Natural killer cell treated with Interleukin-12 subunit alpha and Interleukin-12 subunit beta and Interleukin-15 and Interleukin-18, amount 100 ng/mL, for 72 hours (primary cell): Measurements from ENCODE around the gene PHACTR2. TPM values are rescaled to one million over a fixed set of nuclear protein-coding genes. Genes with fewer than 3 reads are reported as not detected.
"Not testable (repeated sequence)": the region's sequence is repeated elsewhere in the genome, so short reads cannot be mapped to it uniquely, and the experiment has no call there.

Source experiments
- ATAC-seq, 2 donors: fragments of 150-1000 bp; cut with Tn5 transposase in 1 of 2; sonication (Bioruptor Pico), chemical (Tn5 transposase) in 1 of 2; 2 replicates each; pipeline ENCODE4 v1.10.0; 2021
- DNase-seq: peaks from one replicate; pipeline ENCODE4 v3.0.0; 2022; ENCODE audit warnings: low spot score
- H3K27ac Mint-ChIP-seq, 2 donors: 1 replicate in 1 of 2; 2 replicates in 1 of 2; pipeline ENCODE4 v1.8.0; 2022; ENCODE audit warnings: mixed read lengths in 2 of 2, mild to moderate bottlenecking in 1 of 2, moderate library complexity in 1 of 2
- H3K27me3 Mint-ChIP-seq, 2 donors: 1 replicate in 1 of 2; 2 replicates in 1 of 2; pipeline ENCODE4 v1.8.0; 2022; ENCODE audit warnings: mixed read lengths in 2 of 2
- H3K36me3 Mint-ChIP-seq: one replicate; pipeline ENCODE4 v1.8.0; 2022; ENCODE audit warnings: mixed read lengths
- H3K4me1 Mint-ChIP-seq, 2 donors: 1 replicate in 1 of 2; 2 replicates in 1 of 2; pipeline ENCODE4 v1.8.0; 2022; ENCODE audit warnings: low read depth in 2 of 2, mixed read lengths in 2 of 2, mild to moderate bottlenecking in 1 of 2
- H3K4me3 Mint-ChIP-seq: one replicate; pipeline ENCODE4 v1.8.0; 2022; ENCODE audit warnings: mixed read lengths
- H3K9me3 Mint-ChIP-seq: 2 replicates; pipeline ENCODE4 v1.8.0; 2022; ENCODE audit warnings: mixed read lengths
- total RNA-seq, 2 donors: library from RNA; stranded (reverse); gene quantifications; one replicate each; pipeline ENCODE4 v1.2.3, GENCODE V29; 2022

Gene PHACTR2
- total RNA-seq: 10 to 100 TPM; 19.9 to 23.6 TPM

DNA sequence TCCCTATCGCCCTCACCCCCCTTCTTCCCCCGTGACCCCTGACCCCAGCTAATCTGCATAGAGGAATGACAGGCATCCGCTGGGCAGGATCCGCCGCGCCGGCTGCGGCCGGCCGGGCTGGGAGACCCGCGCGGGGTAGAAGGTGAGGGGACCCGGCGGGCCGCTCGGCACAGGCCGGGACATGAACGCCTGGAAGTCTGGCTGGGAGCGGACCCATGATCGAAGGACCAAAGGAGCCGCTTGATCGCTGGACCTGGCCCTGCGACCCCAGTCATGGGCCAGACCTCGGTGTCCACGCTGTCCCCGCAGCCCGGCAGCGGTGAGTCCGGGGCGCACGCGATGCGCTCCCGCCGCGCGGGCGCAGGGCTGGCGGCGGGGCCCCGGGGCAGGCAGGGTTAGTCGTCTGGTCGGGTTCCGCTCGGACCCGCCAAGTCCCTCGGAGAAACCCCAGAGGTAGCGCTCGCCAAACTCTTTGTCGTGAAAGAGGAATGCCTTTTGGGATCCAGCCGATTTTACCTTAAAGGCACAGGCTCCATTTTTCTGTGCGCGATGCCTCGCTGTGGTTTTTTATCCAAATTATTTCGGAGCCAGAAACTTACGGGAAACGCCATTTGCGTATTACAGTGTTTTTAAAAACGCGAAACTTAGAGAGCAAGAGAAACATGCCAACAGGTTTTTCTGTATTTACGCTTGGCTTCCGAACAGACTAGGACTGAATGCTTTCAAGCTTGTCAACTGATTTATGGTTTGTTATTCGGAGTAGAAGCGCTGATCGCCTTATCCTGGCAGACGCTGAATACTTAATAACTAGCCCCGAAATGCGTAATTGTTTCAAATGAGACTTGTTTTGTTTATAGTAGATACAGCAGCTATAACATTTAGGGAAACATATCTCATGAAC, at the start of gene PHACTR2:
PHACTR2 (plus strand) TSS at position 75 of the 901 bp plus-strand sequence; CDS start at position 274, 199 bp downstream.
- H3K4me1 Mint-ChIP-seq: peaks cover 13 to 14% of the 10 kb centered on the region in 2 donors
- peaks cover 6% of the 10 kb centered on the region in 2 donors for H3K27me3 Mint-ChIP-seq
- peak within 1 kb of the TSS in 1 of 2 donors; percentile 63 for H3K27ac Mint-ChIP-seq
- peaks cover 10% of the 10 kb centered on the region for H3K36me3 Mint-ChIP-seq
- no peaks in the 10 kb centered on the region for H3K9me3 Mint-ChIP-seq
- DNase-seq (peak; percentile 75), ATAC-seq (peak; percentile 94 to 95)
- peak within 1 kb of the TSS; percentile 81 for H3K4me3 Mint-ChIP-seq

DNA sequence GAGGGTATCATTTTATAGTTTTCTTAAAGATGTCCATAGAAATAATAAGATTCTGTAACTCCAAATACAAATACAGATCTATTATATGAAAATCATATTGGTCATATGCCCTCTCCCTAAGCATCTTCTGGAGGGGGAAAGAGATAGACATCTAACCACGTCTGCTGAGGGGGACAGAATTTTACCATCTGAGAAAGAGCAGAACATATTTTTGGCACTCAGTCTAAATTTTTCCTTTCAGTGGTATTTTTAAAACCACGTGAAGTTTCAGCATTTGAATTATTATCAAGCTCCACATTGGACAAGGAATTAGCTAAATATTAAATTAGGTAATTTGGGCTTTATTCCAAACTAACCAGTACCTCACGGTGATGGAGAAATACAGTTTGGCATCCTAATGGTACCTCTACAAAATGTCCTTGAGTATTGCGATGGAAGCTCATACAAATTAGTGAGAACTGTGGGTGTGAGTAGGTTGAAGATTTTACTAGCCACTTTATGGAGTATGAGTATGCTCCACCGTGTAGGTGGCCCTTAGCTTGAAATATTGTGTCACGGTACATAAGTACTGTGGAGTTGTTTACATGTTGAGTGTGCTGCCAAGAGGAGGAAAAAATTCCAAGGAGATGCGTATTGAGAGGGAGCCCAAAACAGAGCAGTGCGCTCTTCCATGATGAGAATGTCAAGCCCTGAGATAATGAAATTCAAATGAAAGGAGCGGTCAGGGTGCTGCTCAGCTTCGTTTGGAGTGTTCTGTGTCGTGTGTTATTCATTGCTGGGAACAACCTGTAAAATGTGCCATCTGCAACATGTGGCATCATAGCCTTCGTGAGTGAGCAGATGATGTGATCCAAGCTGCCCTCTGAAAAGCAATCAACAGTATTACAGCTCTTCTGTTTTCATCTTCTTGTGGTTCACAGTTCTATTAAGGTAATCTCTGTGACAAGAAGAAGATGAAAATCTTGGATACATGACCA, 48.4 kb upstream of the PHACTR2 start:
- Mint-ChIP-seq H3K4me1 (peaks cover 7 to 14% of the 10 kb centered on the region in 2 donors), H3K4me3 (no peak overlapping the region), H3K36me3 (no peaks in the 10 kb centered on the region), H3K9me3 (no peaks in the 10 kb centered on the region), H3K27me3 (no peaks in the 10 kb centered on the region), H3K27ac (no peak overlapping the region)
- ATAC-seq: no peak
- DNase-seq: no peak

DNA sequence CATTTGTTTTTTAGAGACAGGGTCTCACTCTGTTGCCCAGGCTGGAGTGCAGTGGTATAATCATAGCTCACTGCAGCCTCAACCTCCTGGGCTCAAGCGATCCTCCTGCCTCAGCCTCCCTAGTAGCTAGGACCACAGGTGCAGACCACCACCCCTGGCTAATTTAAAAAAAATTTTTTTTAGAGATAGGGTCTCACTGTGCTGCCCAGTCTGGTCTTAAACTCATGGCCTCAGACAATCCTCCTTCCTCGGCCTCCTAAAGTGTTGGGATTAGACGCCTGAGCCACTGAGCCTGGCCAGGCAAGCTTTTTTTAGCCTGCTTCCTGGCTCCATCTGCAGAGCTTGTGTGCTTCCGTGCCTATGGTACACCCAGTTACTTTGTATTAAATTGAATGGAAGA, 46.6 kb upstream of the PHACTR2 start:
- not testable (repeated sequence) for ATAC-seq, DNase-seq, H3K4me3 Mint-ChIP-seq, H3K27ac Mint-ChIP-seq, H3K27me3 Mint-ChIP-seq, H3K36me3 Mint-ChIP-seq, H3K9me3 Mint-ChIP-seq
- H3K4me1 Mint-ChIP-seq: peaks cover 5 to 17% of the 10 kb centered on the region in 2 donors

DNA sequence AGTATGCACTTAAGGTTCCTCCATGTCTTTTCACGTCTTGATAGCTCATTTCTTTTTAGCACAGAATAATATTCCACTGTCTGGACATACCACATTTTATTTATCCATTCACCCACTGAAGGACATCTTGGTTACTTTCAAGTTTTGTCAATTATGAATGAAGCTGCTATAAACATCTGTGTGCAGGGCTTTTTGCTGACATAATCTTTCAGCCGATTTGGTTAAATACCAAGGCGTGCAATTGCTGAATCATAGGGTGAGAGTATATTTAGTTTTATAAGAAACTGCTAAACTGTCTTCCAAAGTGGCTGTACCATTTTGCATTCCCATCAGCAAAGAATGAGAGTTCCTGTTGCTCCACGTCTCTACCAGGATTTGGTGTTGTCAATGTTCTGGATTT, 44.9 kb upstream of the PHACTR2 start:
- H3K36me3 Mint-ChIP-seq: no peaks in the 10 kb centered on the region
- peaks cover 8 to 13% of the 10 kb centered on the region in 2 donors for H3K4me1 Mint-ChIP-seq
- DNase-seq: no peak
- no peaks in the 10 kb centered on the region for H3K9me3 Mint-ChIP-seq
- no peak overlapping the region for H3K4me3 Mint-ChIP-seq
- no peak for ATAC-seq
- no peak overlapping the region for H3K27ac Mint-ChIP-seq
- no peaks in the 10 kb centered on the region for H3K27me3 Mint-ChIP-seq

DNA sequence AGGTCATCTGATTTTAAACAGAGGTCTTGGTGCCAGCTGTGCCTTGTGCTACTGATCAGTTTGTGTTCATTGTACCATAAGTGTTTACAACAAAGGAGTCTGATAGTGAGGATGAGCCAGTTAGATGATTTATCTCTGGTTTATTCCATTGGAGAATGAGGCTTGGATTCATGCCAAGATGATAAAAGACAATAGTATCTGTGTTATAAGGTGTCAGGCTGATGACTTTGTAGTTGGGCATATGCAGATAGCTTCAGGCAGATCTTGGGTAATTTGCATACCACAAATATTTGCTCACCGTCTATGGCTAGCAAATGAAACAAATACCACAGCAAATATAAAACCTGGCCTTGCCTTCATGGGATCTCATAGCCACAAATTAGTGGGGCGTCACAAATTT, 43.3 kb upstream of the PHACTR2 start:
- H3K36me3 Mint-ChIP-seq: no peaks in the 10 kb centered on the region
- H3K27ac Mint-ChIP-seq: no peak overlapping the region
- H3K4me3 Mint-ChIP-seq: no peak overlapping the region
- DNase-seq (no peak), ATAC-seq (no peak)
- no peaks in the 10 kb centered on the region for H3K27me3 Mint-ChIP-seq
- peaks cover 6% of the 10 kb centered on the region in 2 donors for H3K4me1 Mint-ChIP-seq
- H3K9me3 Mint-ChIP-seq: no peaks in the 10 kb centered on the region

DNA sequence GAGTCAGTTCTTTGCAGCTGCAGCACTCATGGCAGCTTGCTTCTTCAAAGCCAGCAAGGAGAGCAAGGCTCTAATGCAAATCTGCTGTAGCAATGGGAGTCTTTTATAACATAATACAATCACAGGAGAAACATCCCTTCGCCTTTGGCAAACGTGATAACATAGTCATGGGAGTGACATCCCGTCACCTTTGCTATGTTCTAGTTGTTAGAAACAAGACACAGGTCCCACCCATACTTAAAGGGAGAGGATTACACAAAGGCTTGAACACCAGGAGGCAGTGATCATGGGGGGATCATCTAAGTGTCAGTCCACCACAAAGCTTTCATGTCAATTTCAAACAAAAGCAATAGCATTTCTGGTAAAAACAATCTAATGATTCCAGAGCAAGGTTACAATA, 40.1 kb upstream of the PHACTR2 start:
- ATAC-seq (no peak), DNase-seq (no peak)
- Mint-ChIP-seq H3K9me3 (no peaks in the 10 kb centered on the region), H3K36me3 (no peaks in the 10 kb centered on the region), H3K27me3 (no peaks in the 10 kb centered on the region), H3K4me3 (no peak overlapping the region), H3K27ac (no peak overlapping the region), H3K4me1 (peaks cover 3 to 6% of the 10 kb centered on the region in 2 donors)

DNA sequence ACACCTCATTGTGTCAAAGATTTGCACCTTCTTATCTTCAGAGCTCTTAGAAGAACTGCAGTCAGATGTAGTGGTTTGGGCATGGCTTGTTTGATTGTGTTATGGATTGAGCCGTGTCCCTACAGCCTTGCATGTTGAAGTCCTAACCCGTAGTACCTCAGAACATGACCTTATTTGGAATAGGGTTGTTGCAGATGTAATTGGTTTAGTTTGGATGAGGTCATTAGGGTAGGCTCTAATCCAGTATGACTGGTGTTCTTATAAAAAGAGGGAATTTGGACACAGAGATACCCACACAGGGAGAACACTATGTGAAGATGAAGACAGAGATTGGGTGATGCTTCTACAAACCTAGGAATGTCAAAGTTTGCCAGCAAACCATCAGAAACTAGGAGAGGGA, 35.4 kb upstream of the PHACTR2 start:
- H3K36me3 Mint-ChIP-seq: no peaks in the 10 kb centered on the region
- peaks cover 3% of the 10 kb centered on the region in 2 donors for H3K4me1 Mint-ChIP-seq
- H3K9me3 Mint-ChIP-seq: no peaks in the 10 kb centered on the region
- H3K4me3 Mint-ChIP-seq: no peak overlapping the region
- no peak for ATAC-seq
- H3K27ac Mint-ChIP-seq: no peak overlapping the region
- no peak for DNase-seq
- no peaks in the 10 kb centered on the region for H3K27me3 Mint-ChIP-seq

DNA sequence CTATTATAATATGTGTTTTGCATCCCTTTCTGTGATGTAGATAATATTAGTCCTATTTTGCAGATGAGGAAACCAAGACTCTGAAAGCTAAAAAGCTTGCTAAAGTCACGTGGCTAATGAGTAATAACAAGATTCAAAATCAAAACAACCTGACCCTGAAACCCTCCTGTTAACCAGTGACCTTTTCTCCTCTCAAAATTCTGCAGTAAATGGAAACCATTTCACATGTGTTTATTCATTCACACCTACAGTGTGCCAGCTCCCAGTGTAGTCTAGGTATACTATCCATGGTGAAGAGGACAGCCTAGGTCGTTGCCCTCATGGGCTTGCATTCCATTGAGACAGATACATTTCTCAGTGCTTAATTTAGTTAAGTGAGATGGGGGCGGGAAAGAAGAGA, 30.6 kb upstream of the PHACTR2 start:
- ATAC-seq: no peak
- Mint-ChIP-seq H3K4me1 (peaks cover 10 to 12% of the 10 kb centered on the region in 2 donors), H3K9me3 (no peaks in the 10 kb centered on the region), H3K27ac (no peak overlapping the region), H3K27me3 (no peaks in the 10 kb centered on the region), H3K36me3 (peaks cover 7% of the 10 kb centered on the region), H3K4me3 (no peak overlapping the region)
- no peak for DNase-seq

DNA sequence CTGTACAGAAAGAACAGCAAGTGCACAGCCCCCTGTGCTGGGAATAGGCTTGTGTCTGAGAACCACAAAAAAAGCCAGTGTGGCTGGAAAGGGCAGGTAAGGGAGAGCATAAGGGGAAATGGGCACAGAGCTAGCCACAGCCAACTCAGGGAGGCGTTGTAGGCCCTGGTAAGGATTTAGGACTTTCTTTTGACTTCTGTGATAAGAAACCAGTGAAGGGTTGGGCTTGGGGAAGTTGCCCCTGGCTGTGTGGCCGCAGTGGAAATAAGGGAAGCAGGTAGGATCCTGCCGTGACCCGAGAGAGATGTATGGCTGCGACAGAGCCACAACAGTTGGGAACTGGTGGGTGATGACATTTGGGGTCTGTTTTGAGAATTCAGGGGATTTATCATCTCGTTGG, 30.0 kb upstream of the PHACTR2 start:
- Mint-ChIP-seq H3K27me3 (no peaks in the 10 kb centered on the region), H3K27ac (no peak overlapping the region), H3K9me3 (no peaks in the 10 kb centered on the region), H3K4me1 (peaks cover 10 to 12% of the 10 kb centered on the region in 2 donors), H3K4me3 (no peak overlapping the region), H3K36me3 (peaks cover 7% of the 10 kb centered on the region)
- DNase-seq: no peak
- ATAC-seq: no peak

DNA sequence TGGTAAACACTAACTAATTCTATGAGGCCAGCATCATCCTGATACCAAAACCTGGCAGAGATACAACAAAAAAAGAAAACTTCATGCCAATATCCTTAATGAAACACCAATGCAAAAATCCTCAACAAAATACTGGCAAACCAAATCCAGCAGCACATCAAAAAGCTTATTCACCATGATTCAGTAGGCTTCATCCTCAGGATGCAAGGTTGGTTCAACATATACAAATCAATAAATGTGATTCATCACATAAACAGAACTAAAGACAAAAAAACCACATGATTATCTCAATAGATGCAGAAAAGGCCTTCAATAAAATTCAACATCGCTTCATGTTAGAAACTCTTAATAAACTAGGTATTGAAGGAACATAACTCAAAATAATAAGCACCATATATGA, 28.4 kb upstream of the PHACTR2 start:
- DNase-seq, H3K4me3 Mint-ChIP-seq, H3K9me3 Mint-ChIP-seq, H3K27ac Mint-ChIP-seq, H3K36me3 Mint-ChIP-seq, H3K27me3 Mint-ChIP-seq, ATAC-seq: not testable (repeated sequence)
- H3K4me1 Mint-ChIP-seq: peaks cover 10 to 12% of the 10 kb centered on the region in 2 donors

DNA sequence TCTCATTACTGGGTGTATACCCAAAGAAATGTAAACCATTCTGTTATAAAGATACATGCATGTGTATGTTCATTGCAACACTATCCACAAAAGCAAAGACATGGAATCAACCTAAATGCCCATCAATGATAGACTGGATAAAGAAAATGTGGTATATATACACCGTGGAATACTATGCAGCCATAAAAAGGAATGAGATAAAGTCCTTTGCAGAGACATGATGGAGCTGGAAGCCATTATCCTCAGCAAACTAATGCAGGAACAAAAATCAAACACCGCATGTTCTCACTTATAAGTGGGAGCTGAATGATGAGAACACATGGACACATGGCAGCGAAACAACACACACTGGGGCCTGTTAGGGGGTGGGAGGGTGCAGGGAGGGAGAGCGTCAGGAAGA, 26.4 kb upstream of the PHACTR2 start:
- DNase-seq, ATAC-seq, H3K27ac Mint-ChIP-seq, H3K36me3 Mint-ChIP-seq, H3K27me3 Mint-ChIP-seq, H3K9me3 Mint-ChIP-seq, H3K4me3 Mint-ChIP-seq: not testable (repeated sequence)
- peaks cover 10 to 12% of the 10 kb centered on the region in 2 donors for H3K4me1 Mint-ChIP-seq

DNA sequence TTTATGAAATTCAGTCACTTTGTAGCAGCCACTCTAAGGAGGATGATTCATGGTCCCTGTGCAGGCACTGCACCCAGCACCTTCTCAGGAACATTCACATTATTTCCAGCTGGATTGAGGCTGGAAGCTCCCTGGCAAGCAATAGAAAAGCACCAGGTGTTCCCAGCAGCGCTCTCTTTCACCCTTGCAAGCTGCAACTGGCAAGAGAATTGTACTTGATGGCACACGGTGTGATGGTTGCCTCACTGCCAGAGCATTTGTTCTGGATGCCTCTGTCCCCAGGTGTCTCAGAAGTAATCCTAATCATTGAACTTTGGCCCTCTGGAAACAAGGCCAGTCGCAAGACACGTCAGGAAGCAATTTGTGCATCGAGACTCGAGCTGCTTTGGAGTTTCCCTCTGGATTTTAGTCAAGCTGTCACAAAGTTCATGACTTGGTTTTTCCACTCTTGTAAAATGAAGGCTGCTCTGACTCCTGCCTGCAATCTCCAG, 24.9 kb upstream of the PHACTR2 start:
- DNase-seq: no peak
- Mint-ChIP-seq H3K9me3 (no peaks in the 10 kb centered on the region), H3K36me3 (peaks cover 7% of the 10 kb centered on the region), H3K4me1 (peaks cover 4 to 6% of the 10 kb centered on the region in 2 donors), H3K27me3 (no peaks in the 10 kb centered on the region), H3K27ac (no peak overlapping the region), H3K4me3 (no peak overlapping the region)
- ATAC-seq: no peak

DNA sequence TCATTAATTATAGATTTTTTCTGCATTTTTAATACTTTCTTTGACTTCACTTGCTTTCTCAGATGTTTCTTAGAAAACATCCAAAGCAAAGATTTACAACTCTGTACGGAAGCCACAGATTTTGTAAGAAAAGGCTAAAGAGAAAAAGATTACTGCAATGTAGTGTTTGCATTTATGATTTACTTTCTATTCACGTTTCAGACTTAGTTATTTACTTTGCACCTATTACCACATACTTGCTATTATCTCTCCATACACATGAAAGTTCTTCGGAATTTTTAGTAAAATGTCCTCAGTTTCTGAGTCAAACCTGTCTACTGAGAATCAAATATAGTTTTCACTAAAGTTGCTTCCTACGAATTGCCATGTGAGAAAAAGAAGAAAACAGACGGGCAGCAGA, 22.2 kb upstream of the PHACTR2 start:
- no peak for ATAC-seq
- Mint-ChIP-seq H3K27ac (no peak overlapping the region), H3K36me3 (peaks cover 9% of the 10 kb centered on the region), H3K27me3 (no peaks in the 10 kb centered on the region), H3K4me3 (no peak overlapping the region), H3K4me1 (peaks cover 0 to 2% of the 10 kb centered on the region in 2 donors), H3K9me3 (peaks cover 4% of the 10 kb centered on the region)
- no peak for DNase-seq
